ENCODE results near the gene GCN1.

DNA sequence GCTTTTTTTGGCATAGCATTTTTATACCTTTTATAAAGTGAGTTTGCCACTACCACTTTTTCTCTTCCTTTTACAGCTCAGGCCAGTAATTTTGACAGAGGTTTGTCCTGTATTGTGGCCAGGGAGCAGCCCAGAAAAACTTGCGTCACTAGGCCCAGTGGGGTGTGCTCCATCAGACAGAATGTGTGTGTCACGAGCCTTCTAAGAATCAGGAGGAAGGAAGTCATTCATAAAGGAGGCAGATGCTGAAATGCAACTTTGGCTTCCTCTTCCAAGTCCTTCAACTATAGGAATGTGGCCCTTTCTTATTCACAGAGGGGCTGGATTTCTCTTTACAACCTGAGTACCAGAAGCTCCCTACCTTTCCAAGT is 67.9 kb downstream of the GCN1 start:
- TF ChIP-seq, protein P1, sequence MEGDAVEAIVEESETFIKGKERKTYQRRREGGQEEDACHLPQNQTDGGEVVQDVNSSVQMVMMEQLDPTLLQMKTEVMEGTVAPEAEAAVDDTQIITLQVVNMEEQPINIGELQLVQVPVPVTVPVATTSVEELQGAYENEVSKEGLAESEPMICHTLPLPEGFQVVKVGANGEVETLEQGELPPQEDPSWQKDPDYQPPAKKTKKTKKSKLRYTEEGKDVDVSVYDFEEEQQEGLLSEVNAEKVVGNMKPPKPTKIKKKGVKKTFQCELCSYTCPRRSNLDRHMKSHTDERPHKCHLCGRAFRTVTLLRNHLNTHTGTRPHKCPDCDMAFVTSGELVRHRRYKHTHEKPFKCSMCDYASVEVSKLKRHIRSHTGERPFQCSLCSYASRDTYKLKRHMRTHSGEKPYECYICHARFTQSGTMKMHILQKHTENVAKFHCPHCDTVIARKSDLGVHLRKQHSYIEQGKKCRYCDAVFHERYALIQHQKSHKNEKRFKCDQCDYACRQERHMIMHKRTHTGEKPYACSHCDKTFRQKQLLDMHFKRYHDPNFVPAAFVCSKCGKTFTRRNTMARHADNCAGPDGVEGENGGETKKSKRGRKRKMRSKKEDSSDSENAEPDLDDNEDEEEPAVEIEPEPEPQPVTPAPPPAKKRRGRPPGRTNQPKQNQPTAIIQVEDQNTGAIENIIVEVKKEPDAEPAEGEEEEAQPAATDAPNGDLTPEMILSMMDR (IDR thresholded peaks at IDR 0.05; ENCODE audit: low read depth, low read length): no peak
- no peak for TF ChIP-seq EZH2phosphoT487 (IDR thresholded peaks at IDR 0.05; ENCODE audit: low read depth)

Data from OCI-LY3 (cell line).